Stimulated activated CD8-positive, alpha-beta memory T cell treated with anti-CD3 and anti-CD28 coated beads, Interleukin-15, amount 100 ng/mL, for 48 hours (primary cell): ENCODE measurements around the gene LASP1.
"Not testable (repeated sequence)": the region's sequence is repeated elsewhere in the genome, so short reads cannot be mapped to it uniquely, and the experiment has no call there.

ENCODE experiments used
- DNase-seq, 2 donors: peaks; one replicate each; pipeline ENCODE4 v3.0.0-alpha.2; 2020; ENCODE audit warnings: low read depth in 2 of 2

The LASP1 gene

DNA sequence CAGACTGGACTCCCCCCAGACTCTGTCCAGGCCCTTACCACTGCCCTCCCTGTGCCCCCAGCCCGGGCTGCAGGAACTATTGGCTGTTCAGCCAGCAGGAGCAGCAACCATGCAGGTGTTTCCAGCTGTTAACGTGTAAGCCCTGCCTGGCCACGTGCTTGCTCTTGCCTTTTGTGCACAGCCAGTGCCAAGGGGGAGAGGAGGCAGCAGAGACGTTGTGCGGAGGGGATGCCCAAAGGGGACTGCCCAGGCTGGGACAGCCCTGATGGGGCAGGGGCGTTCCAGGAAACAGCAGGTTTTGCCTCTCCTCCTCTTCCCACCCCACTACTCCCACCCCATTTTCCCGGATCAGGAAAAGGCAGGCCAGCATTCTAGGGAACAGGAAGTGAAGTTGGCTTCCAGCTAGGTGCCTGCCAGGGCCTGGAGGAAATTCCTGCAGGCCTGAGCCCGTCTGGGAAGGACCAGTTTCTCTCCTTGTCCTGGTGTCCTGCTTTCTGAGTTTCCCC, 38.9 kb downstream of the LASP1 start:
- DNase-seq: no peak

DNA sequence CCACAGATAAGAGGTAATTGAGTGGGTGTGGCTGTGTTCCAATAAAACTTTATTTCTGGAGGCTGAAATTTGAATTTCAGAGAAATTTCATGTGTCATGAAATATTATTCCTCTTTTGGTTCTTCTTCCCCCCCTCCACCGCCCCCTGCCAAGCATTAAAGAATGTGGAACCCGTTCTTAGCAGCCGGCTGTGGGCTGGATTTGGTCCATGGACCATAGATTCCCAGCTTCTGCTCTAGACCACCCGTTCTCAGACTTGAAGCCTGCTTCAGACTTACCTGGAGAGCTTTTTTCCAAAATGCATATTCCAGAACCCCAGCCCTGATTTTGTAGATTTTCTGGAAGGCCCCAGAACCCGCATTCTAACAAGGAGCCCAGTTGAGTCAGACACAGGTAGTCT, 40.5 kb downstream of the LASP1 start:
- DNase-seq: no peak

DNA sequence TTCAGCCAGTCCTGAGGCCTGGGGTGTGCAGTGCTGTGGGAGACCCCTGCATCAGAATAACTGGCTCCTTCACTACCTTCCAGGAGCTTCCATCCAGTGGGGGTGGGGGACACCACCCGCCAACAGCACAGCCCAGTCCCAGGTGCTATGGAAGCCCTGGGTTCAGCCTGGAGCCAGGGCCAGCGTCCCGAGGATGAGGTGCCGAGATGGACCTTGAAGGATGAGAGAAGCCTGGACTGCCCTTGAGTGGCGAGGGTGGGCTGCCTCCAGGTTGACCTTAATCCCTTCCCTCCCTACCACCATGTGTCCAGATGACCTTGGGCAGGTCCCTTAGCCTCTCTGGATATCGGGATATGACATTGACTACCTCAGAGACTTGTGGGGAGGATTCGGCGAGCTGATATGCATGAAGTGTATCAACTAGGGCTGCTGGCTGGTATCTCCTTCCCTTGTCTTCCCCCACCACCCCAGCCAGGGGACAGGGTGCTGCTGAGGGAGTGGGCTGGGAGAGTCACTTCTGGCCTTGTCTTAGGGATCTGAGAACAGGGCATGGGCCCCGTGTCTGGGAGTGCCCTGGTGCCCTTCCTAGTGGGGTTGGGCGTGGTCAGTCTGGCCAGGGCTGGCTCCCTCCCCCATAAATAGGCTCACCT, 41.3 kb downstream of the LASP1 start:
- no peak for DNase-seq

DNA sequence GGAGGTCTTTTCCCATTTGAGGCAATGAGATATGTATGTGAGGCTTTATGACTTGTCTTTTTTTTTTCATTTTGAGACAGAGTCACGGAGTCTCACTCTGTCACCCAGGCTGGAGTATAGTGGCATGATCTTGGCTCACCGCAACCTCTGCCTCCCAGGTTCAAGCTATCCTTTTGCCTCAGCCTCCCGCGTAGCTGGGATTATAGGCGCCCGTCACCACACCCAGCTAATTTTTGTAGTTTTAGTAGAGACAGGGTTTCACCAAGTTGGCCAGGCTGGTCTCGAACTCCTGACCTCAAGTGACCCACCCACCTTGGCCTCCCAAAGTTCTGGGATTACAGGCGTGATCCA, 41.8 kb downstream of the LASP1 start:
- DNase-seq: not testable (repeated sequence)

DNA sequence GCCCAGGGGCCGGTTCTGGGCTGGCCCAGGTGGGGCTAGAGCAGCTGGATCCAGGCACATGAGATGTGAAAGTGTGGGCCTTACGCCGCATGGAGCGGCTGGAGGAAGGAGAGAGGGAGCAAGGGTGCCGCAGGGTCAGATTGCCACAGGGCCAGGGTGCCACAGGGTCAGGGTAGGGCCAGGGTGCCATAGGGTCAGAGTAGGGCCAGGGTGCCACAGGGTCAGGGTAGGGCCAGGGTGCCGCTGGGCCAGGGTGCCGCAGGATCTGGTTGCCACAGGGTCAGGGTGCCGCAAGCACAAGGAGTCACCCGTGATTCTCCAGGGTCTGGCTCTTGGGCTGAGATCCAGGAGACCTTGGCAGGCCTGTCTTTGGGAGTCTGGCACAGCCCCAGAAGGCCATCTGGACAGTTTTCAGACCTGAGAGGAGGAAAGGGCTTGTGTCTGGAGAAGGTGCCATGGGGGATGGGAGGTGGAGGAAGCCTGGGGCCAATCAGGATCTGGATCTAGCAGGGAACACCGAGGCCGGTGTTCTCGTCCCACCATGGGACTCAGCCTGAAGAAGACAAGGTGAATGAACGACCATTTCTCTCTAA, 42.5 kb downstream of the LASP1 start:
- DNase-seq: no peak

DNA sequence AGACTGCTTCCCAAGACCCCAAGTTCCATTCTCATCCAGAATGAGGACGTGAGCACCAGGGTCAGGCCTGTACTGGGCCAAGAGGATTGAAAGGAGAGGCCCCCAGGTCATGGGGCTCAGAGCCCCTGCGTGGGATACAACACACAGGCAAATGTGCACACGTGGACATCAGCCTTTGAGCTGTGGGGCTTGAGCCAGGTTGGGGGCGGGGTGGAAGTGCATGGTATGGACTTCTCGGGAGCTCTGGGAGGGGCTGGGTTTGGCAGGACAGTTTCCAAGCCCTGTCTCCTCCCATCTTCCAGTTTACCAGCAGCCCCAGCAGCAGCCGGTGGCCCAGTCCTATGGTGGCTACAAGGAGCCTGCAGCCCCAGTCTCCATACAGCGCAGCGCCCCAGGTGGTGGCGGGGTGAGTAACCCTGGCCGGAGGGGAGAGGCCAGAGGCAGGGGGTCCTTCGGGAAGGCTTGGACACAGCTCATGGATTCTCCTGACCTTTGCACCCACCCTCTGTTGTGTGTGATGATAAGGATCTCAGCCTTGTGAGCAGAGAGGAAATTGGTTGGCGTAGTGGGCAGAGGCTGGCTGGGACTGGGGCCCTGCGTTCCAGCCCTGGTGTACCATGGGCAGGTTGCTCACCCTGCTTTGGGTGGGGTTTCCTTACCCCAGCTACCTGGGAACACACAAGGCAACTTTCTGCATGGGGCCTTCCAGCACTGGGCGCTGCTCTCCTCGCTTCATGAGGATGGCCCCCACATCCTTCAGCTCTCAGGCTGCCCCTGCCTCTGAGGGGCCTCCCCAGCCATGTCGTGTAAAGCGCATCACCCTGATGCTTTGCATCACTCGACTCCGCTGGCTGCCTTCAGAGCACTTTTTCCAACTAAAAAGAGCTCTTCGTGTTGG, 45.1 kb downstream of the LASP1 start:
- DNase-seq: no peak

DNA sequence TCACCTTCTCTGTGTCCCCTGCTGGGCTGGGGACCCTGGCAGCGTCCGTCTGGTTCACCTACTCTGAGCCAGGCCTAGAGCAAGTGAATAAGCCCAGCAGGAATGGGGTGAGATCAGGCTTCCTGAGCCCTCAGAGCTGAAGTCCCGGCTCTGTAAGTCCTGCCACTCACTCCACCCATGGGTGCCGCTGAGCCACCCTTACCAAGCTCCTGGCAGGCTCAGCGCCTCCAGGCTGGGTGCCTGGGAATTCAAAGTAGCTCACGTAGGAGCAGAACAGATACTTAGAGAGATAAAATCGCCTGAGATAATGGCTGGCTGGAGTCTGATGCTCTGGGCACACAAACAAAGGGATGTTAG, 45.8 kb downstream of the LASP1 start:
- DNase-seq: no peak

DNA sequence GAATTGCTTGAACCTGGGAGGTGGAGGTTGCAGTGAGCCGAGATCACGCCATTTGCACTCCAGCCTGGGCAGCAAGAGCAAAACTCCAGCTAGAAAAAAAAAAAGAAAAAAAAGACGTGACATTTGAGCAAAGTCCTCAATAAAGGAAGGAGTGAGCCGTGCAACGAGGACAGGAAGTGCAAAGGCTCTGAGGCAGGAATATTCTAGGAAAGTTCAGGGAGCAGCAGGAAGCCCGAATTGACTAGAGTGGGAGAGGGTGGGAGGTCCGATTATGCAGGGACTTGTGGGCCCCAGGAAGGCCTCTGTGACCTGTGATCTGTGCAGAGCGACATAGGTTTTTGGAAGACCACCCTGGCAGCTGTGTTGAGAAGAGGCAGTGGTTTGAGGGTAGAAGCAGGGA, 46.9 kb downstream of the LASP1 start:
- DNase-seq: no peak

DNA sequence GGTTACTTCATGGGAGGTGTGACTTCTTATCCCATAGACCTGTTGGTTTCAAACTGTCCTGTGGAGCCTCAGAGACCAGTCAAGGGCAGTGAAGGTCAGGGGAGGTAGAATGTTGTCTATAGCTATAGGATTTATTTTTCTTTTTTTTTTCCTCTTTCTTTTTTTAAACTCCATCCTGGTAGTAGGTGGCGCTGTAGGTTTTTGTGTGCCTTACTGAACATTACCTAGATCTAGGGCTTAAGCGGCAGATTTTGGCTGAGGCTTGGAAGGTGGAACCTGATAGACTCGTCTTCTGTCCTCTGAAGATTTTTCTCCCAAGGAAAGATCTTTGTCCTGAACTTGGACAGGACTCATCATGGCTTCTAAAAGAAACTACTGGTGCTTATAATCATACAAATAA, 47.4 kb downstream of the LASP1 start:
- no peak for DNase-seq

DNA sequence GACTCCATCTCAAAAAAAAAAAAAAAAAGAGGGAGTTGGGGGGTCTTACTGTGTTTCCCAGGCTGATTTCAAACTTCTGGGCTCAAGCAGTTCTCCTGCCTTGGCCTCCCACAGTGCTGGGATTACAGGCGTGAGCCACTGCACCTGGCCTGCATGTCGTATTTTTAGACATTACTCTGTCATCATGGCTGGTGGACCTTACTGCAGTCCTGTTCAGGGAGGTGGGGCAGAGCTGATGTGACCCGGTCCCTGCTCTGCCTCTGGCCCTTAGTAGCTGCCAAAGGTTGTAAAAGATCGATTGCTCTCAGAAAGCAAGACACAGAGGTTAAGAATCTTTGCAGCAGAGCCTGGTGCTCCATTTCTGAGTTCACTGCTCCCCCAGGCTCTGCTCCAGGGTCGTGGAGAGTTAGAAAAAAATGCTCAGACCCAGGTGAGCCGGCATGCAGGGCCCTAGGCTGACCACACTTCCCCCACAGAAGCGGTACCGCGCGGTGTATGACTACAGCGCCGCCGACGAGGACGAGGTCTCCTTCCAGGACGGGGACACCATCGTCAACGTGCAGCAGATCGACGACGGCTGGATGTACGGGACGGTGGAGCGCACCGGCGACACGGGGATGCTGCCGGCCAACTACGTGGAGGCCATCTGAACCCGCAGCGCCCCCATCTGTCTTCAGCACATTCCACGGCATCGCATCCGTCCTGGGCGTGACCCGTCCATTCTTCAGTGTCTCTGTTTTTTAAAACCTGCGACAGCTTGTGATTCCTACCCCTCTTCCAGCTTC, 48.5 kb downstream of the LASP1 start:
- DNase-seq: no peak

DNA sequence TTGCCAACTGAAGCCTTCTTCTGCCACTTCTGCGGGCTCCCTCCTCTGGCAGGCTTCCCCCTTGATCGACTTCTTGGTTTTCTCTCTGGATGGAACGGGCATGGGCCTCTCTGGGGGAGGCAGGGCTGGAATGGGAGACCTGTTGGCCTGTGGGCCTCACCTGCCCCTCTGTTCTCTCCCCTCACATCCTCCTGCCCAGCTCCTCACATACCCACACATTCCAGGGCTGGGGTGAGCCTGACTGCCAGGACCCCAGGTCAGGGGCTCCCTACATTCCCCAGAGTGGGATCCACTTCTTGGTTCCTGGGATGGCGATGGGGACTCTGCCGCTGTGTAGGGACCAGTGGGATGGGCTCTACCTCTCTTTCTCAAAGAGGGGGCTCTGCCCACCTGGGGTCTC, 49.1 kb downstream of the LASP1 start:
- no peak for DNase-seq

DNA sequence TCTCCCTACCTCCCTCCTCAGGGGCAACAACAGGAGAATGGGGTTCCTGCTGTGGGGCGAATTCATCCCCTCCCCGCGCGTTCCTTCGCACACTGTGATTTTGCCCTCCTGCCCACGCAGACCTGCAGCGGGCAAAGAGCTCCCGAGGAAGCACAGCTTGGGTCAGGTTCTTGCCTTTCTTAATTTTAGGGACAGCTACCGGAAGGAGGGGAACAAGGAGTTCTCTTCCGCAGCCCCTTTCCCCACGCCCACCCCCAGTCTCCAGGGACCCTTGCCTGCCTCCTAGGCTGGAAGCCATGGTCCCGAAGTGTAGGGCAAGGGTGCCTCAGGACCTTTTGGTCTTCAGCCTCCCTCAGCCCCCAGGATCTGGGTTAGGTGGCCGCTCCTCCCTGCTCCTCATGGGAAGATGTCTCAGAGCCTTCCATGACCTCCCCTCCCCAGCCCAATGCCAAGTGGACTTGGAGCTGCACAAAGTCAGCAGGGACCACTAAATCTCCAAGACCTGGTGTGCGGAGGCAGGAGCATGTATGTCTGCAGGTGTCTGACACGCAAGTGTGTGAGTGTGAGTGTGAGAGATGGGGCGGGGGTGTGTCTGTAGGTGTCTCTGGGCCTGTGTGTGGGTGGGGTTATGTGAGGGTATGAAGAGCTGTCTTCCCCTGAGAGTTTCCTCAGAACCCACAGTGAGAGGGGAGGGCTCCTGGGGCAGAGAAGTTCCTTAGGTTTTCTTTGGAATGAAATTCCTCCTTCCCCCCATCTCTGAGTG, 49.6 kb downstream of the LASP1 start:
- no peak for DNase-seq

DNA sequence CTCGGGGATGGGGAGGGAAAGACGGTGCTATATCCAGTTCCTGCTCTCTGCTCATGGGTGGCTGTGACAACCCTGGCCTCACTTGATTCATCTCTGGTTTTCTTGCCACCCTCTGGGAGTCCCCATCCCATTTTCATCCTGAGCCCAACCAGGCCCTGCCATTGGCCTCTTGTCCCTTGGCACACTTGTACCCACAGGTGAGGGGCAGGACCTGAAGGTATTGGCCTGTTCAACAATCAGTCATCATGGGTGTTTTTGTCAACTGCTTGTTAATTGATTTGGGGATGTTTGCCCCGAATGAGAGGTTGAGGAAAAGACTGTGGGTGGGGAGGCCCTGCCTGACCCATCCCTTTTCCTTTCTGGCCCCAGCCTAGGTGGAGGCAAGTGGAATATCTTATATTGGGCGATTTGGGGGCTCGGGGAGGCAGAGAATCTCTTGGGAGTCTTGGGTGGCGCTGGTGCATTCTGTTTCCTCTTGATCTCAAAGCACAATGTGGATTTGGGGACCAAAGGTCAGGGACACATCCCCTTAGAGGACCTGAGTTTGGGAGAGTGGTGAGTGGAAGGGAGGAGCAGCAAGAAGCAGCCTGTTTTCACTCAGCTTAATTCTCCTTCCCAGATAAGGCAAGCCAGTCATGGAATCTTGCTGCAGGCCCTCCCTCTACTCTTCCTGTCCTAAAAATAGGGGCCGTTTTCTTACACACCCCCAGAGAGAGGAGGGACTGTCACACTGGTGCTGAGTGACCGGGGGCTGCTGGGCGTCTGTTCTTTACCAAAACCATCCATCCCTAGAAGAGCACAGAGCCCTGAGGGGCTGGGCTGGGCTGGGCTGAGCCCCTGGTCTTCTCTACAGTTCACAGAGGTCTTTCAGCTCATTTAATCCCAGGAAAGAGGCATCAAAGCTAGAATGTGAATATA, 50.8 kb downstream of the LASP1 start:
- DNase-seq: no peak

DNA sequence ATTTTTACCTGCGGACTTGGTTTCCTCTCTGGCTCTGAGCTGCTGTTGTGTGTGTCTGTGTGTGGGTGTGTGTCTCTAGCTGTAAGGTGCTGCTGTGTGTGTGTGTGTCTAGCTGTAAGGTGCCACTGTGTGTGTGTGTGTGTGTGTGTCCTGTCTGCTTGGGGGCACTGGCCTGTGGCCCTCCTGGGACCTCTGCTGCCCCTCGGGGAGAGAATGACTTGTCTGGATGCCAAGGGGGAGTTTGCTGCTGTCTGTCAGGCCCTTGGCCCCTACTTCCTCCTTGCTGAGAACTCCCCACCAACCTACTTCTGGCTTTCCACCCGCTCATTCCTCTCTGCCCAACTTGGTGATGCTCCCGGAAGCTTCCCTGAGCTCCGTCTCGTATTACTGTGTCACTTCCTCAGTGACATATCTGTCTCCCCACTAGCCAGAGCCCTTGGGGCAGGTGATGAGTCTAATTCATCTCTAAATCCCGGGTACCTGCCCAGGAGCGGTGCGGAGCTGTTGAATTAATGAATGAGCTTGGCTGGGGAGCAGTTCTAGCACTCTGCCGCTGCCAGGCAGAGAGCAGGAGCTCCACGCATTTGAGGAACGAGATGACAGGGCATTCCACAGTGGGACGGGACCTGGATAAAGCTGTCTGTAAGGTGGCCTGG, 52.0 kb downstream of the LASP1 start:
- DNase-seq: no peak

DNA sequence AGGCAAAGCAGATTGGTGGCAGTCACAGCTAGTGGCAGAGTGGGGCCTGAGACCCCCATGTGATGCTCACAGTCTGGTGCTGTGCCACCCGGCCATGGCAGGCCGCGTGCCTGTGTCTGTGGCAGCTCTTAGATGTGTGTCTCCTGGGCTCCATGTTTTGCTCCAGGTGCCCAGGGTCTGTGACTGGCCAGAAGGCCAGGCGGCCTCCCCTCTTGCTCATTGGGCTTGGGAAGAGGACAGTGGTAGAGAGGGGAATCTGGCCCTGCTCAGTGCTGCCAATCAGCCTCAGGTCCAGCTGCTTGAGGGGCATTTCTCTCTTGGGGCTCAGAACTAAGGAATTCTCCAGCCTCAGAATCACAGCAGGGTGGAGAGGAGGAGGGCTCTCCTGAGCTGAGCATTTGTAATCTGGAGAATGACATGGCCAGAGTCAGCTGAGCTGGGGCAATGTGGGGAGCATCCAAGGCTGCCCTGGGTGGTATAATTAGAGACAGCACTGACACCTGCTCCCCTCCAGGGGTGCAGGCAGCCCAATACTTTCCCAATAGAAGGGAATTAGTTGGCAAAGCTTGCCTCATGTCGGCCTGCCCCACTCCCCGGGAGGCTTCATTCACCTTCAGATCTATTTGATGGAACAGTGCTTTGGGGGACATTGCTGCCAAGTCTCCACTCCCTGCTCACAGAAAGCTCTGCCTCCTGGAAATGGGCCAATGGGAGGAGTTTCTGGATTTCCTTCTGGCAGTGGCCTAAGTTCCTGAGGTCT, 52.9 kb downstream of the LASP1 start:
- DNase-seq: no peak

DNA sequence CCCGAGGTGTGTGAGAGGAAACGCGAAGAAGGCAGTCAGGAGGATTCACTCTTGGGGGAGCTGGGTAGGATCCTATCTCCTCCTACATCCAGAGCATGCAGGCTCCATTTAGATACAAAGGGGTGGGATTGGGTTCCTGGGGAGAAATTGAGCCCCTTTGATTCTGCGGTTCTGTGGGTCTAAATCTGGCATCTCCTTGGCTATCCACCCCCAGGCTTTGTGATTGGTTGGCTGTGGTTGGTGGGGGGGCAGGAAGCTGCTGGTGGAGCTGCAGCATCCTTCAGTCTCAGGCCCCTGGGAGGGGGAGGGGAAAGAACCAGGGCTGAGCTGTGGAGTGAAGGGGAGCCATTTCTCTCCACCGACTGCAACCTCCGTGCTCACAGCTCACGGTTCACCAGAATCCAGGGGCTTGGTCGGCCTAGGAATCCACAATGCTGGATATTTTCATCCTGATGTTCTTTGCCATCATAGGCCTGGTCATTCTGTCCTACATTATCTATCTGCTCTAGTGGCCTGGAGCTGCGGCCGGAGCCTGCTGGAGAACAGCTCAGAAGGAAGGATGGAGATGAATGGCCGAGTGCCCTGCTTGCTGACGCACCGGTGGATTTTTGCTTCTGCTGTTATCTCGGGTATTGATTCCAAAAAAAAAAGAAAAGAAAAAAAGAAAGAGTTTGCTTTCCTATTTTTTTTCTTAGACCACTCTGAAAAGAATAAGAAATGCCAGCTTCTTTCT, 55.6 kb downstream of the LASP1 start, which contains the start of gene LASP1NB:
Gene LASP1NB (plus strand): TSS at position 352 of the 733 bp plus-strand sequence.
- DNase-seq: peak; percentile 37 to 49

DNA sequence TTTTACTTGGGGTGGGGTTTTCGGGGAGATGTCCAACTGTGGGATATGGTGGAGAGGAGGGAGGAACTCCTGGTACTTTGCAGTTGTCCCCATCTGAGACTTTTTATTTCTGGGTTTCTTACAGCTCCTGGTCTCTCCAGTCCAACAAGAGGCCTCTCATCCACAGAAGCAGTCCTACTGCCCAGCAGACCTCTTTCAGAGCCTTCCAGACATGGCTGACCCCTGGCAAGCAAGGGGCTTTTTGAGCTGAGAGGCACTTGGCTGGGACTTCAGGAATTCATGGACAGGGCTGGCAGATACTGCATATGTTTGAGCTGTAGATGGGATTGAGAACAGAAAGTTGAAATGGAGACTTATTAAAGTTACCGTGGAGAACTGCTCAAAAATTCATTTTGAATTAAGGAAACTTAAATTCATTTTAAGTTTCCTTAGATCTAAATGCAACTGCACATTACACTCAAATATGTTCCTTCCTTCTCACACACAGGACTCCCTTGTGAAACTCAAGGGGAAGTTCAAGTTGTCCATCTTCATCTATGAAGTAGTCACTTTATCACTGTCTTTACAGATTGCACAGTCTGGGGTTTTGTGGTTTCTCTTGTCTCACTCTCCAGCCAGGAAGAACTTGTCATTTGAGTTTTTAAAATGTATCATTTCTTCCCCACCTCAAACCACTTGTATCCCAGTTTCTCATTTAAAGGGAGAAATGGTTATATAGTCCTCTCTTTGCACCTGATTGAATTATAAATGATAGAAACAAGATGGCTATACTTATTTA, 56.6 kb downstream of the LASP1 start:
- no peak for DNase-seq
